Measurements from ENCODE around the gene BBOX1.
"Not testable (repeated sequence)": the region's sequence is repeated elsewhere in the genome, so short reads cannot be mapped to it uniquely, and the experiment has no call there.

Gene BBOX1

DNA sequence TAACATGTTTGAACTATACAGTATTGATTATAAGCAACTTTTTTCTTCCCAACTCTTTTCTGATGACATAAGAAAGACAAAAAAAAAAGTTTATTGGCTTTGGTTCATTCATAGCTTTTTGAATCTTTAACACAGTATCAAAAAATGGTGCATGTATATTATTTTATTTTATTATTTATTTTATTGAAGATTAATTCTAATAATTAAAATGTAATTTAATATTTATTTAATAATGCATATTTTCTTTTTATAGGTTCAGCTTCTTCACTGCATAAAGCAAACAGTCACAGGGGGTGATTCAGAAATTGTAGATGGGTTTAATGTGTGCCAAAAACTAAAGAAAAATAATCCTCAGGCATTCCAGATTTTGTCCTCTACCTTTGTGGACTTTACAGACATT, 78.8 kb downstream of the BBOX1 start:
- H3K36me3 ChIP-seq (ENCODE audit: control insufficient read depth, insufficient read depth, low read length) = no peaks in the 10 kb centered on the region
- H3K4me1 ChIP-seq (ENCODE audit: control insufficient read depth, insufficient read depth, low read length) = no peaks in the 10 kb centered on the region
- H3K9ac ChIP-seq (ENCODE audit: low read length) = no peak overlapping the region
- H3K27me3 ChIP-seq (ENCODE audit: control insufficient read depth, insufficient read depth, low read length) = no peaks in the 10 kb centered on the region
- H3K4me3 ChIP-seq (ENCODE audit: low read length) = no peak overlapping the region
- no peak overlapping the region for H3K27ac ChIP-seq (ENCODE audit: low read depth, low read length)

DNA sequence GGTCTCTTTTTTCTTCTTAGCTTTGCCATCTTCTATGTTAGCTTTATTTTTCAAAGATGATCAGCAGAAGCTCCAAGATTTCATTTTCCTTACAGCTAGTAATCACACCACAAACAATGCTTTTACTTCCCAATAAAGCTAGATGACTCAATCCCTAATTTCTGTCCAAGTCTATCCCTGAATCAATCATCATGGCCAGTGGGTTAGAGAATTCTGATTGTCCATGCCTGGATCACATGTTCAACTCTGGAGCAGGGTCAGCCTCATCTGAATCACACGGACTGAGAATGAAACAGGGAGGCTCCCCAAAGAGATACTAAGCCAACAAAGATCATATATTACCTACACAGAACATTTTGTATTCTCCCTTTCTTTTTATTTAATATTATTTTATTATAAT, 79.6 kb downstream of the BBOX1 start:
- Histone ChIP-seq H3K27me3 (ENCODE audit: control insufficient read depth, insufficient read depth, low read length) (no peaks in the 10 kb centered on the region), H3K27ac (ENCODE audit: low read depth, low read length) (no peak overlapping the region), H3K4me3 (ENCODE audit: low read length) (no peak overlapping the region), H3K9ac (ENCODE audit: low read length) (no peak overlapping the region), H3K4me1 (ENCODE audit: control insufficient read depth, insufficient read depth, low read length) (no peaks in the 10 kb centered on the region), H3K36me3 (ENCODE audit: control insufficient read depth, insufficient read depth, low read length) (no peaks in the 10 kb centered on the region)

DNA sequence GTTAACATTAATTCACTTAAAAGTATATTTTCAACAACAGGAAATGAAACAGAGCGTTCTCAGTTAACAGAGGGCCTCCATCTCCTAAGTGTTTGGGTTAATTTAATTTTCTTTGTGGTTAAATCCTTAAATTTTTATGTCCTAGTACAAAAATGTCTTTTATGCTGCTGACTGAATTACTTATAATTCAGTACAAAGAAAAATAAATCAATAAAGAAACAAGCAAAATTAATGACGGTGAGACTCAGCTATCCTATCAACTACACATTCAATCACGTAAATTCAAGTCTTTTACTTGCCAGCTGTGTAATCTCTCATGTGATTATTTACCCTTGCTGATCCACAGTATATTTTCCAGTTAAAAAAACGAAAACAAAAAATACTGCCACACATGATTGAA, 81.4 kb downstream of the BBOX1 start:
- no peak overlapping the region for H3K4me3 ChIP-seq (ENCODE audit: low read length)

DNA sequence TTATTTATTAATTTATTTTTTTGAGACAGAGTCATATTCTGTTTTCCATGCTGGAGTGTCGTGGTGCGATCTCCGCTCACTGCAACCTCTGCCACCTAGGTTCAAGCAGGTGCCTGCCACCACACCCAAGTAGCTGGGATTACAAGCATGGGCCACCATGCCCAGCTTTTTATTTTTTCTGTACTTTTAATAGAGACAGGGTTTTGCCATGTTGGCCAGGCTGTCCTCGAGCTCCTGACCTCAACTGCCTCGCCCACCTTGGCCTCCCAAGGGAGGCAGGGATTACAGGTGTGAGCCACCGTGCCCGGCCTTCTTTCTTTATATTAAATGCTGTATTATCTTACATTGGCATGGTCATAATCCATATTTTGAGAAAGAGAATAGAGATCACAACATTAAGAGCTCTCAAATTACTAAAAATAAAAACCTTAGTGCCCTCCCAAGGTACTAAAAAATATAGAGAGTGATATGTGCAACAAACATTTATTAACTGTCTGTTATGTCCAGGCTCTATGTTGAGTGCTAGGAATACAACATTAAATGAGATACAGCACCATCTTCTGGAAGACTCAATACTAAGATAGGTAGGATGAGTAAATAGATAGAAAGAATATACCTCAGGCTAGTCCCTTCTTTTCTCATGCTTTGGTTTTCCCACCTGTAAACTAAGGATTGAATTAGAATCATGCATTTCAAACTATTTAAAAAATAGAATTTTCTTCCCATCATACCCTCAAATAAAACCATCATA, 84.1 kb downstream of the BBOX1 start:
- Histone ChIP-seq H3K27ac (ENCODE audit: low read depth, low read length) (no peak overlapping the region), H3K4me3 (ENCODE audit: low read length) (no peak overlapping the region), H3K4me1 (ENCODE audit: control insufficient read depth, insufficient read depth, low read length) (no peaks in the 10 kb centered on the region), H3K9ac (ENCODE audit: low read length) (no peak overlapping the region), H3K36me3 (ENCODE audit: control insufficient read depth, insufficient read depth, low read length) (no peaks in the 10 kb centered on the region), H3K27me3 (ENCODE audit: control insufficient read depth, insufficient read depth, low read length) (no peaks in the 10 kb centered on the region)

More for the DNA sequence above, 81.4 kb downstream of the BBOX1 start:
- Histone ChIP-seq H3K27me3 (ENCODE audit: control insufficient read depth, insufficient read depth, low read length) (no peaks in the 10 kb centered on the region), H3K9ac (ENCODE audit: low read length) (no peak overlapping the region), H3K4me1 (ENCODE audit: control insufficient read depth, insufficient read depth, low read length) (no peaks in the 10 kb centered on the region), H3K27ac (ENCODE audit: low read depth, low read length) (no peak overlapping the region), H3K36me3 (ENCODE audit: control insufficient read depth, insufficient read depth, low read length) (no peaks in the 10 kb centered on the region)

DNA sequence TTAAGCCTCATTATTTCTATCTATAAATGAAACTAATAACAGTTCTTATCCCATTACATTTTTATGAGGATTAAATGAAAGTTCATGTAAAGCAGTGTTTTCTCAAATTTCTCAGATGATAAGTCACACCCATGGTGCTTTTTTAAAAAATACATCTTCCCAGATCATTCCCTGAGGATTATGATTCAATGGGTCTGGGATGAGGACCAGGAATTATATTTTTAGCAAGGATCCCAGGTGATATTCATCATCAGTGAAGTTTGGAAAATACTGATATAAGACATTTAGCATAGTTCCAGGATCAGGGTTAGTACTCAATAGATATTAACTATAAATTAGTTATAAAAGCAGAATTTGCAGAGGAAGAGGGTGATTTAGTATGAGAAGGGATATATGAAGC, 89.1 kb downstream of the BBOX1 start:
- Histone ChIP-seq H3K4me3 (ENCODE audit: low read length) (no peak overlapping the region), H3K4me1 (ENCODE audit: control insufficient read depth, insufficient read depth, low read length) (no peaks in the 10 kb centered on the region), H3K27me3 (ENCODE audit: control insufficient read depth, insufficient read depth, low read length) (no peaks in the 10 kb centered on the region), H3K9ac (ENCODE audit: low read length) (no peak overlapping the region), H3K36me3 (ENCODE audit: control insufficient read depth, insufficient read depth, low read length) (no peaks in the 10 kb centered on the region), H3K27ac (ENCODE audit: low read depth, low read length) (no peak overlapping the region)

DNA sequence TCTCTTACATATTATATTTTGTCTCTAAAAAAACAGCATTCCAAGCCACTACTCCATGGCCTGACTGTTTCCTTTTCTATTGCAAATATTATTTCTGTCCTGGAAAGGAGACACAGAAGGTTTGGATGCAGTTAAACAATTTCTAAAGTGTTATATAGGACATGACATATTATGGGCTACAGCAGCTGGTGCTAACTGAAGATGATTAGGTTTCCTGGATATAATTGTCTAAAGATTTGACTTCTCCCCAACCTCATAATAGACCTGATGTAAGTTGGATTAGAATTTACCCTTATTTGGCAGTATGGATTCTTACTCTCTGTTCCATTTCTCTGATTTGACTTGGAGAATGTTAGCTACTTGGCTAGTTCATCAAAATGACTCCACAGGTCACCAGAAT, 90.2 kb downstream of the BBOX1 start:
- Histone ChIP-seq H3K36me3 (ENCODE audit: control insufficient read depth, insufficient read depth, low read length) (no peaks in the 10 kb centered on the region), H3K9ac (ENCODE audit: low read length) (no peak overlapping the region), H3K27me3 (ENCODE audit: control insufficient read depth, insufficient read depth, low read length) (no peaks in the 10 kb centered on the region), H3K27ac (ENCODE audit: low read depth, low read length) (no peak overlapping the region), H3K4me1 (ENCODE audit: control insufficient read depth, insufficient read depth, low read length) (no peaks in the 10 kb centered on the region), H3K4me3 (ENCODE audit: low read length) (no peak overlapping the region)

DNA sequence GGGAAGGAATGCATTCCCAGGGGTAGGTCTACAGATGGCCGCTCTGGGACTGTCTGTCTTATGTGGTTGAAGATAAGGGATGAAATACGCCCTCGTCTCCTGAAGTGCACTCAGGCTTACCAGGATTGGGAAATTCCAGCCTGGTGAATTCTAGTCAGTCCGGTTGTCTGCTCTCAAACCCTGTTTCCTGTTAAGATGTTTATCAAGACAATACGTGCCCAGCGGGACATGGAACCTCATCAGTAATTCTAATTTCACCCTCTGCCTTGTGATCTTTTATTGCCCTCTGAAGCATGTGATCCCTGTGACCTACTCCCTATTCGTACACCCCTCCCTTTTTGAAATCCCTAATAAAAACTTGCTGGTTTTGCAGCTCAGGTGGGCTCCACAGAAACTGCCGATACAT, 95.3 kb downstream of the BBOX1 start:
- not testable (repeated sequence) for H3K36me3 ChIP-seq (ENCODE audit: control insufficient read depth, insufficient read depth, low read length); H3K4me1 ChIP-seq (ENCODE audit: control insufficient read depth, insufficient read depth, low read length); H3K27ac ChIP-seq (ENCODE audit: low read depth, low read length); H3K9ac ChIP-seq (ENCODE audit: low read length); H3K4me3 ChIP-seq (ENCODE audit: low read length); H3K27me3 ChIP-seq (ENCODE audit: control insufficient read depth, insufficient read depth, low read length)

DNA sequence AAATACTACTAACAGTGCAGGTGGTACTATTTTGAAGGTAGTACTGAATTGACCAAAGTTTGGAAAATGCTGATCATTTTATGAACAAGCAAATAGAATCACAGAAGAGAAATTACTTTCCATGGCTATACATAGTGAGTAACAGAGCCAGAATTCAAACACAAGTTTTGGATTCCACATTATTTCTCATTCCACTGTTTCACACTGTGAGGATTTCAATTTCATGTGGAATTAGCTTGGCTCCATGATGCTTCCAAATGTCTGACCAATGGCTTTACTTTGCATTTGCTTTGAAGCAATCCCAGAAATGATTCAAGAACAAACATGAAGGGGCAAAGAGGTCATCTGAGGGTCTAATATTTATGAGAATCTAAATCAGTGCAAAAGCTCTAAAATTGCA, 98.1 kb downstream of the BBOX1 start:
- no peaks in the 10 kb centered on the region for H3K36me3 ChIP-seq (ENCODE audit: control insufficient read depth, insufficient read depth, low read length)
- H3K4me3 ChIP-seq (ENCODE audit: low read length) = no peak overlapping the region
- no peak overlapping the region for H3K9ac ChIP-seq (ENCODE audit: low read length)
- peaks cover 3% of the 10 kb centered on the region for H3K4me1 ChIP-seq (ENCODE audit: control insufficient read depth, insufficient read depth, low read length)
- no peak overlapping the region for H3K27ac ChIP-seq (ENCODE audit: low read depth, low read length)
- no peaks in the 10 kb centered on the region for H3K27me3 ChIP-seq (ENCODE audit: control insufficient read depth, insufficient read depth, low read length)

DNA sequence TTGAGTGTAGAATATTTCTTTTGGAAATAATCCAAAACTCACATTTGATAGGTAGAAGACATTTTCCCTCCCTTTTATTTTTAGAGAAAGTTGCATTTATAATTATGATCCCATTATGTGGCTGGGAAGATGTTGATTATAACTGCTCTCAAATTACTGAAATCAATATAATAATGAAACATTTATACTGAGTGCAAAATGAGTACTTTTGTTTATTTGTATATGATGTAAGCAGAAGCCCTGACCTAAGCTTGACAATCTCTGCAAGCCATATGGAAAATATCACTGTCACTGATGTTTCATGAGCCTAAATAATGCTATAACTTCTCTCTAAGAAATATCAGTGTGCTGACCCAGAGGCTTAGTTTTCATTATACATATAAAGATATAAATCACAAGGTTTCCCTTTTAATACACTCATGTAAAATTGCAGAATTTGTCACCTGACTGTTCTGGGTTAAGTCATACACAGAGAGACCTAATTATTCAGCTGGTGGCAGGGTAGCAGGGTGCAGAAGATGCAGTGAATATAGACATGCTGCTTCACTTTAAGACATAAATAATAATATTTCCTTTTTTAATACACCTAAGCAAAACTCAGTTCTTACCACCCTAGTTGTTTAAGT, 99.2 kb downstream of the BBOX1 start:
- Histone ChIP-seq H3K4me3 (ENCODE audit: low read length) (no peak overlapping the region), H3K27me3 (ENCODE audit: control insufficient read depth, insufficient read depth, low read length) (no peaks in the 10 kb centered on the region), H3K9ac (ENCODE audit: low read length) (no peak overlapping the region), H3K27ac (ENCODE audit: low read depth, low read length) (no peak overlapping the region), H3K4me1 (ENCODE audit: control insufficient read depth, insufficient read depth, low read length) (peaks cover 3% of the 10 kb centered on the region), H3K36me3 (ENCODE audit: control insufficient read depth, insufficient read depth, low read length) (no peaks in the 10 kb centered on the region)

DNA sequence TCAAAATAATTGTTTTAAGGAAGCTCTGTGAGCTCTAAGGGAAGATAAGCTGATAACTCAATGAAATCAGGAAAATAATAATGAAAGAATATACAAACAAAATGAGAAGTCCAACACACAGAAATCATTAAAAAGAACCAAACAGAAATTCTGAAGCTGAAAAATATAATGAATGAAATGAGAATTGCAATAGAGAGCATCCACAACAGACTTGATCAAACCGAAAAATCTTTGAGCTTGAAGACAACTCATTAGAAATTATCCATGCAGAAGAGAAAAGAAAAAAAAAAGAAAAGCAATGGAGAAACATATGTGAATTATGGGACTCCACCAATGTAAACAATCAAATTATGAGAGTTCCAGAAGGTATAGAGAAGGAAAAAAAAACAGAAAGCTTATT, 101.0 kb downstream of the BBOX1 start:
- no peaks in the 10 kb centered on the region for H3K27me3 ChIP-seq (ENCODE audit: control insufficient read depth, insufficient read depth, low read length)
- H3K4me1 ChIP-seq (ENCODE audit: control insufficient read depth, insufficient read depth, low read length) = peaks cover 3% of the 10 kb centered on the region
- no peaks in the 10 kb centered on the region for H3K36me3 ChIP-seq (ENCODE audit: control insufficient read depth, insufficient read depth, low read length)
- no peak overlapping the region for H3K4me3 ChIP-seq (ENCODE audit: low read length)
- H3K9ac ChIP-seq (ENCODE audit: low read length) = no peak overlapping the region
- H3K27ac ChIP-seq (ENCODE audit: low read depth, low read length) = no peak overlapping the region

DNA sequence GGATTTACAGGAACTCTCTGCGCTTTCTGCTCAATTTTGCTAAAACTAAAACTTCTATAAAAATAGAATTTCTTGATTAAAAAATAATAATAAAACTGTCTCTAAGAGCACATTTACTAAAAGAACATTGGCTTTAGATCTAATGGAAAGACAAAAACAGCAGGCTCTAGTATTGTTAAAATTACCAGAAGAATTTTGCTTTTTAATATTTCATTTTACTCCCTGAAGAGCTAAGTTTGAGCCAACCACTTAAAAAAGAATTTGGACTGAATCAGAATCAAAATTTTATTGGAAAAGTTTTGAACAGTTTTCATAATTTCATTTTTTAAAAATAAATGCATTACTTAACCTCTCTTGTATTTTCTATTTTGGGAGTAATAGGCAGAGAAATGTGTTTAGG, 107.3 kb downstream of the BBOX1 start:
- H3K27ac ChIP-seq (ENCODE audit: low read depth, low read length) = no peak overlapping the region

DNA sequence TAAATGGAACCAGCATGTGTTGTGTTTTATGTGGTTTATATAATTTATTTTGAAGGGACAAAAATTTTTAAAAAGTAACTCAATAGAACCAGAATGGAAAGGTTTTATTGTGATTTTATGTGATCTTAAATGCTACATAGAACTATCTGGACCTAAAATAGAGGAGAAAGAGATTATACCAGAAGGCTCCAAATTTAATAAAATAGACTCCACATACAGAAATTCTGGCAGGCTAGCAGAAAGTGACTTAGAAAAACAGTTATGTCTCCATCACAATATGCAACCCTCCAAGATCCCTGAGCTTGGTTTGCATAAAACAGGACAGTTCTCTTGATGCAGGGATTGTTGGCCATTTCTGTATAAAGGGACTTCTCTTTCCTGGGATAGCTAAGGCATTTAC, 107.9 kb downstream of the BBOX1 start:
- Histone ChIP-seq H3K9ac (ENCODE audit: low read length) (no peak overlapping the region), H3K36me3 (ENCODE audit: control insufficient read depth, insufficient read depth, low read length) (no peaks in the 10 kb centered on the region), H3K27me3 (ENCODE audit: control insufficient read depth, insufficient read depth, low read length) (no peaks in the 10 kb centered on the region), H3K4me3 (ENCODE audit: low read length) (no peak overlapping the region), H3K27ac (ENCODE audit: low read depth, low read length) (no peak overlapping the region), H3K4me1 (ENCODE audit: control insufficient read depth, insufficient read depth, low read length) (no peaks in the 10 kb centered on the region)

More for the DNA sequence above, 107.3 kb downstream of the BBOX1 start:
- Histone ChIP-seq H3K27me3 (ENCODE audit: control insufficient read depth, insufficient read depth, low read length) (no peaks in the 10 kb centered on the region), H3K4me1 (ENCODE audit: control insufficient read depth, insufficient read depth, low read length) (no peaks in the 10 kb centered on the region), H3K36me3 (ENCODE audit: control insufficient read depth, insufficient read depth, low read length) (no peaks in the 10 kb centered on the region), H3K4me3 (ENCODE audit: low read length) (no peak overlapping the region), H3K9ac (ENCODE audit: low read length) (no peak overlapping the region)

DNA sequence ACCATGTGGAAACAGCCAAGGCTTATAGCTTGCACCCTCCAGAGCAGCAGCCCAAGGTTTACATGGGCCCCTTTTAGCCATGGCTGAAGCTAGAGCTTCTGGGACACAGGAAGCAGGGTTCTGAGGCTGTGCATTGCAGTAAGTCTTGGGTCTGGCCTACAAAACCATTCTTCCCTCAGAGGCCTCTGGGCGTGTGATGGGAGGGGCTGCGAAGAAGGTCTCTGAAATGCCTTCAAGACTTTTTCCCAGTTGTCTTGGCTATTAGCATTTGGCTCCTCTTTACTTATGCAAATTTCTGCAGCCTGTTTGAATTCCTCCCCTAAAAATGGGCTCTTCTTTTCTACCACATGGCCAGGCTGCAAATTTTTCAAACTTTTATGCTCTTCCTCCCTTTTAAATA, 109.5 kb downstream of the BBOX1 start:
- Histone ChIP-seq H3K4me3 (ENCODE audit: low read length) (no peak overlapping the region), H3K4me1 (ENCODE audit: control insufficient read depth, insufficient read depth, low read length) (no peaks in the 10 kb centered on the region), H3K9ac (ENCODE audit: low read length) (no peak overlapping the region), H3K36me3 (ENCODE audit: control insufficient read depth, insufficient read depth, low read length) (no peaks in the 10 kb centered on the region), H3K27ac (ENCODE audit: low read depth, low read length) (no peak overlapping the region), H3K27me3 (ENCODE audit: control insufficient read depth, insufficient read depth, low read length) (no peaks in the 10 kb centered on the region)
